DOHH2 (cell line): ENCODE results near the gene MGAT5.

Experiments used
- EZH2phosphoT487 ChIP-seq: fragments of 200-600 bp; sonication (generic); IDR thresholded peaks from 2 replicates; pipeline ENCODE4 v1.6.1; 2017; ENCODE audit warnings: borderline replicate concordance, mild to moderate bottlenecking, antibody characterized with exemption, low read length, moderate library complexity, mixed read lengths
- TF ChIP-seq, protein P1 (sequence below): fragments of 200-600 bp; sonication (generic); IDR thresholded peaks from one replicate; pipeline ENCODE4 v1.5.1; 2014; ENCODE audit warnings: antibody characterized with exemption, mild to moderate bottlenecking, low read depth, low read length; ENCODE audit not compliant: poor library complexity, severe bottlenecking

GRCh38 chr2:134438371-134438770, 184.5 kb downstream of the MGAT5 start:
- TF ChIP-seq, protein P1, sequence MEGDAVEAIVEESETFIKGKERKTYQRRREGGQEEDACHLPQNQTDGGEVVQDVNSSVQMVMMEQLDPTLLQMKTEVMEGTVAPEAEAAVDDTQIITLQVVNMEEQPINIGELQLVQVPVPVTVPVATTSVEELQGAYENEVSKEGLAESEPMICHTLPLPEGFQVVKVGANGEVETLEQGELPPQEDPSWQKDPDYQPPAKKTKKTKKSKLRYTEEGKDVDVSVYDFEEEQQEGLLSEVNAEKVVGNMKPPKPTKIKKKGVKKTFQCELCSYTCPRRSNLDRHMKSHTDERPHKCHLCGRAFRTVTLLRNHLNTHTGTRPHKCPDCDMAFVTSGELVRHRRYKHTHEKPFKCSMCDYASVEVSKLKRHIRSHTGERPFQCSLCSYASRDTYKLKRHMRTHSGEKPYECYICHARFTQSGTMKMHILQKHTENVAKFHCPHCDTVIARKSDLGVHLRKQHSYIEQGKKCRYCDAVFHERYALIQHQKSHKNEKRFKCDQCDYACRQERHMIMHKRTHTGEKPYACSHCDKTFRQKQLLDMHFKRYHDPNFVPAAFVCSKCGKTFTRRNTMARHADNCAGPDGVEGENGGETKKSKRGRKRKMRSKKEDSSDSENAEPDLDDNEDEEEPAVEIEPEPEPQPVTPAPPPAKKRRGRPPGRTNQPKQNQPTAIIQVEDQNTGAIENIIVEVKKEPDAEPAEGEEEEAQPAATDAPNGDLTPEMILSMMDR: no peak
- no peak for TF ChIP-seq EZH2phosphoT487
